ENCODE results near the gene CEP44.
A peak's percentile ranks its signal among the peaks of the same experiment; 100 is the strongest.

The CEP44 gene, protein sequence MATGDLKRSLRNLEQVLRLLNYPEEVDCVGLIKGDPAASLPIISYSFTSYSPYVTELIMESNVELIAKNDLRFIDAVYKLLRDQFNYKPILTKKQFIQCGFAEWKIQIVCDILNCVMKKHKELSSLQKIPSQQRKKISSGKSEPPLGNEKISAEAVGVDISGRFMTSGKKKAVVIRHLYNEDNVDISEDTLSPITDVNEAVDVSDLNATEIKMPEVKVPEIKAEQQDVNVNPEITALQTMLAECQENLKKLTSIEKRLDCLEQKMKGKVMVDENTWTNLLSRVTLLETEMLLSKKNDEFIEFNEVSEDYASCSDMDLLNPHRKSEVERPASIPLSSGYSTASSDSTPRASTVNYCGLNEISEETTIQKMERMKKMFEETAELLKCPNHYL

DNA sequence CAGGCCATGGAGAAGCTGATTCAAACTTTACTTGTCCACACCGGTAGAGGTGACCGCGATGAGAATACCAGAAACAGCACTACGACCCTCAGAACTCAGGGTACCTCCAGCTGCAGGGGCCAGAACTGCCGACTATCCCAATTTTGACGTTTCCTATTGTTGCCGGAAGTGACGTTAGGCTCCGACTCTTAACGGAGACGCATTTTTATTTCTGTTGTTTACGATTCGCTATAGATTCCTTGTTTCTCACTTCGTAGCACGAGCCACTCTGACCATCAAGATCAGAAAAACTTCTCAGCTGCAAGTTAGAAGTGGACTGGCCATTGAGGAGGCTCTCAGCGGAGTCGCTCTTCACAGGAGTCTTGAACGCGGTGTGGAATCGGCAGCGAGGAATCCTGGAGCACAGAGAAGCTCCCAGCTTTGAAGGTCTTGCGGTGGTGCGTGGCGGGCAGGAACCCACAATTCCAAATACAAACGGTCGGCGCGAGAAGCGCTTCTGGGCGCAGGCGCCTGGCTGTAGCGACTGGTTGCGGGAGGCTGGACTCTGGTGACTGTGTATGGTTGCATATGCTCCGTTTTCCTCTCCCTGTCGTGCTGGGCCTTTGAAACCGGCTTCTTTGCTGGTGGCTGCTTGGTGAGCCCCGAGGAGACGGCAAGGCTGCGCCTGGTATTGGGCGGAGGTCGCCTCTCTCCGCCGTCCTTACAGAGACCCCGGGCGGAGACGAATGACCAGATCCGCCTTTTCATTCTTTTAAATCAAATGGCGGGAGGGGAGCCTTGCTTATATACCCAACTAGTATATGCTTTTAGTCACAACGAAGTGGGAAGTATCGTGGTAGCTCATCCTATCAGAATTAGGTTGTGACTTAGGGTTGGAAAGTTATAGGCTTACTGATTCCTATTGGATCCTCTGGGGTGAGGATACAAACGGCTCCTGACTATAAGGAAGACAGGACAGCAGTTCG, at the start of gene CEP44, which contains the start of gene FBXO8:
TSS of gene CEP44 (plus strand) at position 405 of the 965 bp plus-strand sequence. CDS start 15,211 bp downstream, outside the sequence.
TSS of gene FBXO8 (minus strand) at position 161 of the 965 bp plus-strand sequence. CDS start 20,575 bp downstream, outside the sequence.
- Histone ChIP-seq H3K4me1 (ENCODE audit: control insufficient read depth, insufficient read depth, low read length) (peaks cover 10% of the 10 kb centered on the region), H3K36me3 (ENCODE audit: control insufficient read depth, insufficient read depth, low read length) (no peaks in the 10 kb centered on the region), H3K27ac (ENCODE audit: low read depth, low read length) (peak within 1 kb of the TSS; percentile 97), H3K4me3 (ENCODE audit: low read length) (peak within 1 kb of the TSS; percentile 76), H3K9ac (ENCODE audit: low read length) (peak within 1 kb of the TSS; percentile 77), H3K27me3 (ENCODE audit: control insufficient read depth, insufficient read depth, low read length) (no peaks in the 10 kb centered on the region)

DNA sequence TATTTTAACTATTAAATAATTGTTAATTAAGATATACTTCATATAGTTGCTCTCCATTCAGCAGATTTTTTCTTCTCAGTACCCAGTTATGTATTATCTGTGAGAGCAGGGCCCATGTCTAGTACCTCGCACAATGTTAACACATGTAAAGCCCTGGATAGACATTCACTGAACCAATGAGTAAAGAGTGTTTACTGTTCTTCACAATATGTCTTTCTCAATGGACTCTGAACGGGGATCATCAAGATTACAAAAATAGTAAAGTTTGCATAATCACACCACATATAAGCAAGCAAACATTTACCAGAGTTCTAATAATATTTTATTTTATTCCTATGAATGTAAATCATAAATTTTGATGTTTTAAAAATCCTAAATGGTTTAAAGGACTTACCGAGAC, 47.4 kb upstream of the CEP44 start:
- H3K27me3 ChIP-seq (ENCODE audit: control insufficient read depth, insufficient read depth, low read length), result no peaks in the 10 kb centered on the region
- no peaks in the 10 kb centered on the region for H3K4me1 ChIP-seq (ENCODE audit: control insufficient read depth, insufficient read depth, low read length)
- H3K27ac ChIP-seq (ENCODE audit: low read depth, low read length), result no peak overlapping the region
- H3K36me3 ChIP-seq (ENCODE audit: control insufficient read depth, insufficient read depth, low read length), result peaks cover 2% of the 10 kb centered on the region
- H3K9ac ChIP-seq (ENCODE audit: low read length), result no peak overlapping the region
- H3K4me3 ChIP-seq (ENCODE audit: low read length), result no peak overlapping the region

DNA sequence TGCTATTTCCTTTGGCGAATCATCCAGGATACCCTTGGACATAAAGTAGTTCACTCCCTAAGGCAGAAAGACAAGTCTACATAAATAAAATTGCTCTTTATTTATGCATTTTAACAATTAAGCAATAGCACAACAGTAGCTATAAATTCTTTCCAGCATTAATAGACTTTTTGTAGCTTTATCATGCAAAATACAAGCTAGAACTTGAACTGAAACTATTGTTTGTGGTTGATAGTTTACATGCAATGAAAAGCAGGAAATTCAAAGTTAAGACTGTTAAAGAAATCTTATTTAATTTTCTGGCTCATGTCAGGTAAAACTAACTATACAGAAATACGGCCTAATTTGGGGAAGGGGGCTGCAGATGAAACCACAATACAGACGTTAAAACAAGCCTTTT, 42.5 kb upstream of the CEP44 start:
- Histone ChIP-seq H3K36me3 (ENCODE audit: control insufficient read depth, insufficient read depth, low read length) (peaks cover 2% of the 10 kb centered on the region), H3K27me3 (ENCODE audit: control insufficient read depth, insufficient read depth, low read length) (no peaks in the 10 kb centered on the region)

DNA sequence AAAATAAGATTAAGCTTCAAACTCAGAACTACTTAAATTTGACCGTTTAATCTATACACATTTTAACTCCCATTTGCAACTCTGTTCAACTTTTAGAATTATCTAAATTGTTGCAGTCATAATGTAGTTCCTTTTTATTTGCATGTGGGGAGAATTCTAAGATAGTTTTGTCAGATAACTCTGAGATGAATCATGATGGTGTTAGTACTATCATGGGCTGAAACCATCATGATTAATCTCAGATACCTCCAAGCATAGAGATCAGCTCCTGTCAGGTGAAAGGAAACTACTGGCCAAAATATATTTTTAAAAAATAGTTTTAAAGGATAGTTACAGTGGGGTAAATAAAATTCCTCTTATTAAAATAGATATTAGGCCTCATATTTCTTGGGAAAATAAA, 39.3 kb upstream of the CEP44 start:
- no peaks in the 10 kb centered on the region for H3K4me1 ChIP-seq (ENCODE audit: control insufficient read depth, insufficient read depth, low read length)
- H3K36me3 ChIP-seq (ENCODE audit: control insufficient read depth, insufficient read depth, low read length), result peaks cover 2% of the 10 kb centered on the region
- no peak overlapping the region for H3K27ac ChIP-seq (ENCODE audit: low read depth, low read length)
- no peaks in the 10 kb centered on the region for H3K27me3 ChIP-seq (ENCODE audit: control insufficient read depth, insufficient read depth, low read length)
- no peak overlapping the region for H3K9ac ChIP-seq (ENCODE audit: low read length)
- H3K4me3 ChIP-seq (ENCODE audit: low read length), result no peak overlapping the region

More for the DNA sequence above, 42.5 kb upstream of the CEP44 start:
- no peaks in the 10 kb centered on the region for H3K4me1 ChIP-seq (ENCODE audit: control insufficient read depth, insufficient read depth, low read length)
- H3K9ac ChIP-seq (ENCODE audit: low read length), result no peak overlapping the region
- no peak overlapping the region for H3K27ac ChIP-seq (ENCODE audit: low read depth, low read length)
- H3K4me3 ChIP-seq (ENCODE audit: low read length), result no peak overlapping the region

DNA sequence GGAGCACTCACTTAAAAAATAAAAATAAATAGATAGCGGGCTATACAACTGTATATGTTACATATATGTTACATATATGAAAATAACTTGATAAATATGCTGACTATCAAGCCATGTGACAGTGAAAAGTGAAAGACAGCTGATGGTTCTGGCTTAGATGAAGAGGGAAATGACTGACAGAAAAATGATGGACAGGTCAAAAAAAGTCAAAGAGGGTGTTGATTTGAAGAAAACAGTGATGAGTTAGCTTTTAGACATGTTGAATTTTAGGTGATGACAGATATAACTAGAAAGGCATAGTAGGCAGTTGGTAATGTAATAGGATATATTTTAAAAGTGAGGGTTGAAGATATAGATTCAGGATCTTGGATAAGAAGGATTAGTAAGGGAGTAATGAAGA, 38.0 kb upstream of the CEP44 start:
- H3K4me1 ChIP-seq (ENCODE audit: control insufficient read depth, insufficient read depth, low read length), result no peaks in the 10 kb centered on the region
- H3K27me3 ChIP-seq (ENCODE audit: control insufficient read depth, insufficient read depth, low read length), result no peaks in the 10 kb centered on the region
- H3K27ac ChIP-seq (ENCODE audit: low read depth, low read length), result no peak overlapping the region
- H3K36me3 ChIP-seq (ENCODE audit: control insufficient read depth, insufficient read depth, low read length), result peaks cover 1% of the 10 kb centered on the region
- H3K4me3 ChIP-seq (ENCODE audit: low read length), result no peak overlapping the region
- H3K9ac ChIP-seq (ENCODE audit: low read length), result no peak overlapping the region

DNA sequence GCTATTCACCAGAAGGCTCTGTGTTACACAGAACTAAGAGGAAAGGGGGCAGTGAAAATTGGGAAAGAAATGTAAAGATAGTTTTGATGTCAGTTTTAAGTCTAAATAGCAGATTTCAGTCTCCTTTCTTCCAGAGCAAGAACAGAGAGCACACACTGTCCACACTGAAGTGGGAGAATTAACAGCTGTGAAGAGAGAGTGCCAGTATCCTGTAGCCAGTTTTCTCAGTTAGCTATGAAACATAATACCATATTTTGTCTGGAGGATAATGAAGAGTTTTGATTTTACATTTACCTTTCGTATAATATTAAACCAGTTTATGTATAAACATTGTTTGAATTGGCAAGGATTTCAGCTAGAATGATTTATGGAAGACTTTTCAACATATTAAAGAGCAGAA, 35.3 kb upstream of the CEP44 start:
- H3K4me3 ChIP-seq (ENCODE audit: low read length), result no peak overlapping the region
- no peak overlapping the region for H3K9ac ChIP-seq (ENCODE audit: low read length)
- H3K36me3 ChIP-seq (ENCODE audit: control insufficient read depth, insufficient read depth, low read length), result no peaks in the 10 kb centered on the region
- no peaks in the 10 kb centered on the region for H3K4me1 ChIP-seq (ENCODE audit: control insufficient read depth, insufficient read depth, low read length)
- no peaks in the 10 kb centered on the region for H3K27me3 ChIP-seq (ENCODE audit: control insufficient read depth, insufficient read depth, low read length)
- no peak overlapping the region for H3K27ac ChIP-seq (ENCODE audit: low read depth, low read length)

DNA sequence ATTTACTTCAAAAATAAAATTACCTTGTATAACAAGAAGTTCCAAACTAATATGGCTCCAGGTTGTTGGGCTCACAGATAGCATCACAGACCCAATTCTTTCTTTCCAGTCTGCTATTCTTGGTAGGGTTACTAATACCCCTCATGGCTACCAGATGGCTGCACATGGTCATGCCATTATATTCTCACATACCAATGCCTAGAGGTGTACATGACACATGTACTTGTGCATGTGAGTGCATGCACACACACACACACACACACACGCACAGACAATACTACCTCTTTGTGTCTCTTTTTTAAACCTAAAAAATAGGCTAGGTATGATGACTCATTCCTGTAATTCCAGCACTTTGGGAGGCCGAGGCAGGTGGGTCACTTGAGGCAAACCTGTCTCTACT, 31.3 kb upstream of the CEP44 start:
- no peak overlapping the region for H3K9ac ChIP-seq (ENCODE audit: low read length)
- peaks cover 3% of the 10 kb centered on the region for H3K4me1 ChIP-seq (ENCODE audit: control insufficient read depth, insufficient read depth, low read length)
- H3K36me3 ChIP-seq (ENCODE audit: control insufficient read depth, insufficient read depth, low read length), result peaks cover under 1% of the 10 kb centered on the region

DNA sequence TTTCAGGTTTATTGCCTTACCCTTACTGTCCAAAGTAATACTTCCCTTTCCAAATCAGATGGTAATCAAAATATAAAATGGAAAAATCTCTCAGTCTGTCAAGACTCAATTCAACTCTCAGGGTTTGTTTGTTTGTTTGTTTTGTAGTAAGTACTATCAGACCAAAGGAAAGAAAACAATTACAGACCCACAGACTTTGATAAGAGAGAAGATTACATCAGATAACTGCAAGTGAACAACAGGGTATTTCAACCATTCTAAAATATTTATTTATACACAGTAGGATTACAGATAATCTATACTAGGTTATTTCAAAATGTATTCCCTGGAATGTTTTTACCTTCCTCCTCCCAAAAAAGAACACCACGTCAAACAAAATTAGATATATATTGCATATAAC, 29.1 kb upstream of the CEP44 start:
- no peak overlapping the region for H3K27ac ChIP-seq (ENCODE audit: low read depth, low read length)
- no peaks in the 10 kb centered on the region for H3K27me3 ChIP-seq (ENCODE audit: control insufficient read depth, insufficient read depth, low read length)
- H3K4me1 ChIP-seq (ENCODE audit: control insufficient read depth, insufficient read depth, low read length), result peaks cover 3% of the 10 kb centered on the region
- H3K4me3 ChIP-seq (ENCODE audit: low read length), result no peak overlapping the region
- peaks cover 2% of the 10 kb centered on the region for H3K36me3 ChIP-seq (ENCODE audit: control insufficient read depth, insufficient read depth, low read length)
- H3K9ac ChIP-seq (ENCODE audit: low read length), result no peak overlapping the region

More for the DNA sequence above, 31.3 kb upstream of the CEP44 start:
- no peaks in the 10 kb centered on the region for H3K27me3 ChIP-seq (ENCODE audit: control insufficient read depth, insufficient read depth, low read length)
- H3K4me3 ChIP-seq (ENCODE audit: low read length), result no peak overlapping the region
- no peak overlapping the region for H3K27ac ChIP-seq (ENCODE audit: low read depth, low read length)

DNA sequence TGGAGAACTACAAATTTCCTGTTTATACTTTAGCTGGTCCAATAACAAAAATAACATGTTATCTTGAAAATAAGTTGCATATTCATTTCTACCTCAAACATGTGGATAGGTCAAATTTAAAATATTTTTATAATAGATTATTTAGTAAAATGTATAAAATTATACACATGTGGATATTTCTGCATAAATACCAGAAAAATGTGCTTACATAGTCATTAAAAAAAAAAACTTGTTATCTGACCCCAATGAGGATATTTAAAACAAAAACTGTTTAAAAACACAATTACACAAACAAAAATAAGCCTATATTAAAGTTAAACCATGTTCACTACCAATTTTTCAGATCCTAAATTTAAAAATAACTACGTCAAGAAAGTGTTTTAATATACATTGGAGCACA, 28.3 kb upstream of the CEP44 start:
- Histone ChIP-seq H3K9ac (ENCODE audit: low read length) (no peak overlapping the region), H3K4me3 (ENCODE audit: low read length) (no peak overlapping the region), H3K27me3 (ENCODE audit: control insufficient read depth, insufficient read depth, low read length) (no peaks in the 10 kb centered on the region), H3K36me3 (ENCODE audit: control insufficient read depth, insufficient read depth, low read length) (peaks cover 2% of the 10 kb centered on the region), H3K27ac (ENCODE audit: low read depth, low read length) (no peak overlapping the region), H3K4me1 (ENCODE audit: control insufficient read depth, insufficient read depth, low read length) (peaks cover 3% of the 10 kb centered on the region)

DNA sequence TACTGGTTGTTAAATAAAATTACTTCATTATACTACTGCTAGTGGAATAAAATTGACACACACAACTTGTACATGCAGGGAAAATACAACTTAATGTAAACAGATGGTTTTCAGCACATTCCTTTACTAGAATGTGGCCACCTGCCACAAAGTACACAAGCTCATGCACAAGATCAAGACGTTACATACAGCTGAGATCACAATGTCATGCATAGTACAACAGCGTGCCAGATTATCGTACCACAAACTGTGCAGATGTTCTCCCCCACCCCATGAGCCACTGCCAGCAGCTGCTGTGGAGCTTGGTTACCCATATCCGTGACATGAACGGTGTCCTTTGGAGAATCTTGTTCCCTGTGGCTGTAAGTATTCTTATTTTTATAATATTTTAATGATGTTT, 27.9 kb upstream of the CEP44 start:
- H3K4me1 ChIP-seq (ENCODE audit: control insufficient read depth, insufficient read depth, low read length), result peaks cover 3% of the 10 kb centered on the region

DNA sequence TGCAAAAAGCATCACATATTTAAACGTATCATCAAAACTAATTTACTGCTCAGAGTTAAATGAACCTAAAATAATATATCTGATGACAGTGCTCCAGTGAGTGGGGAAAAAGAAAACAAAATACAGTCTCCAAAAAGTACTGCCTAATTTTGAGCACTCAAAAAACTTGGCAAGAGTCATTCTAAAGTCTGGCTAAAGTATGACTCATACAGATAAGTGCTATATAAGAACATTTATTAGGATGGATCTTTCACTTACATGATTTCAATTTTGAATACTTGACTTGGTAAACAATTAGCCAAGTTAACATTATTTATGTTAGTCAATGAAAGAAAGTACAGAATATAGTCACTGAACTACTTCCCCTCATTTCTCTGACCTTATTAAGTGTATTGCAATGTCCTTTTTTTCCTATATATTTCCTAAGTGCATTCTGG, 27.4 kb upstream of the CEP44 start:
- H3K36me3 ChIP-seq (ENCODE audit: control insufficient read depth, insufficient read depth, low read length), result peaks cover 2% of the 10 kb centered on the region
- peaks cover 3% of the 10 kb centered on the region for H3K4me1 ChIP-seq (ENCODE audit: control insufficient read depth, insufficient read depth, low read length)
- H3K27me3 ChIP-seq (ENCODE audit: control insufficient read depth, insufficient read depth, low read length), result no peaks in the 10 kb centered on the region
- no peak overlapping the region for H3K27ac ChIP-seq (ENCODE audit: low read depth, low read length)
- H3K9ac ChIP-seq (ENCODE audit: low read length), result no peak overlapping the region
- no peak overlapping the region for H3K4me3 ChIP-seq (ENCODE audit: low read length)

More for the DNA sequence above, 27.9 kb upstream of the CEP44 start:
- no peaks in the 10 kb centered on the region for H3K27me3 ChIP-seq (ENCODE audit: control insufficient read depth, insufficient read depth, low read length)
- H3K27ac ChIP-seq (ENCODE audit: low read depth, low read length), result no peak overlapping the region
- H3K36me3 ChIP-seq (ENCODE audit: control insufficient read depth, insufficient read depth, low read length), result peaks cover 2% of the 10 kb centered on the region
- no peak overlapping the region for H3K9ac ChIP-seq (ENCODE audit: low read length)
- H3K4me3 ChIP-seq (ENCODE audit: low read length), result no peak overlapping the region

DNA sequence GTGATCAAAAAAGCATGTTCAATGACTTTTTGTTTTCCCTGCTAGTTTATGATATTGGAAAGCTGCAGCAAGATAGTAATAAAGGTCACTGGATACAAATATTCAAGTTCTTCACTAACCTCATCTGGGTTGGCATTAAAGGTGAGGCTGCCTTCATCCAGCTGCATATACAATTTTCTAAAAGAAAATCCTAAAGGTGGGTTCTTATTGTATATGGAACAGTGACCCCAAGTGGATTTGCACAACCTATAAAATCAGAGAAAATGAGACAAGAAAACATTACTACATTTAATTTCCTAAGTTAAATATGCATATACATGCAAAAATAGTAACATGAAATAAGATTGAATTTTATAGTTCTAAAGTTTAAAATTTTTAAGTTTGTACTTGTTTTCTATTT, 24.1 kb upstream of the CEP44 start:
- Histone ChIP-seq H3K36me3 (ENCODE audit: control insufficient read depth, insufficient read depth, low read length) (peaks cover 2% of the 10 kb centered on the region), H3K9ac (ENCODE audit: low read length) (no peak overlapping the region), H3K4me3 (ENCODE audit: low read length) (no peak overlapping the region), H3K27ac (ENCODE audit: low read depth, low read length) (no peak overlapping the region), H3K27me3 (ENCODE audit: control insufficient read depth, insufficient read depth, low read length) (no peaks in the 10 kb centered on the region), H3K4me1 (ENCODE audit: control insufficient read depth, insufficient read depth, low read length) (peaks cover 3% of the 10 kb centered on the region)
